GM18870 (cell line): ENCODE measurements around the gene IQSEC1.

Experiments used
- ATAC-seq: cut with Tn5 transposase; IDR thresholded peaks from one replicate; pipeline ENCODE4 v1.9.1; 2021; ENCODE audit warnings: moderate library complexity; ENCODE audit not compliant: unreplicated experiment

IQSEC1 gene

DNA sequence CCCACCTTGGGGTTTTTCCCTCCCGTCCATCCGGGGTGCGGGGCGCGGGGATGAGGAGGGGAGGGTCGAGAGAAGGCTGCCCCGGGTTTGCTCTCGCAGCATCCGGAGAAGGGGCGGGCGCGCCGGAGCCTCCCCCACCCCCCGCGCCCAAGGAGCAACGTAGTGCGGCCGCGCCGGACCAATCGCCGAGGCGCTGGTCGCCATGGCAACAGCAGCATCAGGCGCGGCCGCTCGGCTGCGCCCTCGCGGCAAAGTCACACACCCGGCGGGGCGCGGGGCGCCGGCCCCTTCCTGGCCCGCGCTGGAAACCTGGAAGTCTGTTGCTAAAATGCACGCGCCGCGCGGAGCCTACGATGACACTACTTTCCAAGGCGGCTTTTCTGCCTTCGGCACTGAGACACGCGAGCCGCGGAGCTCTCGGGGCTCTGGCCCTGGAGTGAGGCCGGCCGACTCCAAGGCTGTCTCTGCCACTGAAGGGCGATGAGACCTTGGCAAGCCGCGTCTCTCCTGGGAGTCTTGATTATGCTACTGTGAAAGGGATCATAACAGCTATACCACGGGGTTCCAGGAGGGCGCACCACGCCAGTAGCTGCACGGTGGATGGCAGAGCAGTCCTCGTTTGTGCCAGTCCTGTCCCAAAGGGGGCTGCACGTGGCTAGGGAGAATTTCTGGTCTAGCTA is at the start of gene IQSEC1:
TSS of gene IQSEC1 (minus strand) at position 104 of the 680 bp plus-strand sequence. CDS start 415 bp downstream, outside the sequence.
- no peak for ATAC-seq

DNA sequence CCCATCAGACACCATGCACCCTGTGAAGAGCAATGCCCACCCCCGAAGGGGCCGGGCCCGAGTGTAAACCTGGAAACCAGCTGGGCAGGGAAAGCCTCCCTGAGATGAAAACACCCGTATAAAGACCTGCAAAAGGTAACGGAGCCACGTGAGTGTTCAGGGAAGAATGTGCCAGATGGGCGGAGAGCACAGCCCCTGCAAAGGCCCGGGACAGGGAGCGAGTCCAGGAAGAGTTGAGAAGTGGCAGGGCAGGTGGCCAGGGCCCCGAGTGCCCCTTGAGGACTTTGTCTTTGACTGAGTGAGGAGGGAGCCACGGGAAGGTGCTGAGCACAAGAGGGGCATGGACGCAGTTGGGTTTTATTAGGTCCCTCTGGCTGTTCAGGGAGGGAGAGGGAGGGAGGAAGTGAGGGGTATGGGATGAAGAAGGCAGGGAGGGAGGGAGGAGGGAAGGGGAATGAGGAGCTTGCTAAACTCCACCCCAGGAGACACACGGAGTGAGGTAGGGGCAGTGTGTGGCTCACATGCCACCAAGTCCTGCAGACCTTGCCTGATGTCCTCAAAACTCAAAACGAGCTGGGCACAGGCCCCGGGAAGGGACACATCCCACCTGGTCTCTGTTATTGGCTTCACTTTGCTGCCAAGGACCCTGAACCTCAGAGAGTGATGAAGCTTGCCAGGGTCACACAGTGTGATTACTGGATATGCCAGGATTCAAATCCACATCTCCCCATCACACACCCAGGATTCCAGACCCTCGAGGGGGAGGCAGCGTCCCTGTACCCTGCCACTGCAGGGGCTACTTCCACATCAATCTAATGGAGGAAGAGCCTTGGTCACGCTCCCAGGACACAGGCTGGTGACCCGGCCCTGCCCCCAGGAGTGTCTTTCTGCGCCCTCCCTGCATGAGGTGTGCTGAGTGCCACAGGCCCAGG is 49.1 kb upstream of the IQSEC1 start:
- no peak for ATAC-seq

DNA sequence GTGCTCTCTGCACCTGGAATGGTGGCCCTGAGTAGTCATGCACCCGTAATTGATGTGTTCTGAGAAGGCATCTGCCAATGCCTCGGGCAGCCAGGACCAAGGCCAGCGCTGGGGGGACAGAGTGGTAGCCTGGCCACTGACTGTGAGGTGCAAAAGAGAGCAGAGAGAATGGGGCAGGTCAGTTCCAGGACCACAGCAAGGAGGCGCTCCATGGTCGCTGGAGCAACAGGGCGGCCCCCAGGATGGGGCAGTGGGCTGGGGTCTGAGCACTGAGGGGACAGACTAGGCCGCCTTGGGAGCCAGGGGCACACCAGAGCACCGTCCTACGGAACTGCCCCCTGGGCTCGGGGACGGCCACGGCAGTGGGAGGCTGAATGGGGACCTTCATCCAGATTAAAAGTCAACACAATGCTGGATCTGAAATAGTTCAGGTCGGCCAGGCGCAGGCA is 48.3 kb upstream of the IQSEC1 start:
- no peak for ATAC-seq

DNA sequence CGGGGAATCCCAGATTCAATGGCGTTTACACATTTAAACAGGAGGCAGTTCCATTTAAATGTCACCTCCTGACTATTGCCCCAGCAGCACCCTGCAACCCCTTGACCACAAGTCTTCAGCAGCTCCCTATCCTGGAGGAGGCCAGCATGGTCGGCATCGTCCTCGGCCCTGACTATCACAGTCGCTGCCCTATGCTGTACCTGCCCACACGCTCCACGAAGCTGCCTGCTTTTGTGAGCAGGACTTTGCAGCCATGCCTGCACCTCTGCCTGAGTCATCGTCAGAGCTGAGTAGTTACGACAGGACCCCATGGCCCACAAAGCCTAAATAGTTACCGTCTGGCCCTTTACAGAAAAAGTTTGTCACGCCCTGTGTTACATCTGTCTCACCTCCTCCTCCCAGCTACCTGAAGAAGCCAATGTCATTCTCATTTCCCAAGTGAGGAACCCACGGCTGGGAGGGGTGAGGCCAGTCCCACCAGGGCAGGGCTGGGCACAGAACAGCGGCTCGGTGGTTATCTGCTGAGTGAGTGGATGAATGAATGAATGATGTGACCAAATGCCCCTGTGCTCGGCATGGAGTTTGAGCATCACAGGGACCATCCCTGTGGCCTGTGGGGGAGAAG is 47.8 kb upstream of the IQSEC1 start:
- ATAC-seq, result no peak

DNA sequence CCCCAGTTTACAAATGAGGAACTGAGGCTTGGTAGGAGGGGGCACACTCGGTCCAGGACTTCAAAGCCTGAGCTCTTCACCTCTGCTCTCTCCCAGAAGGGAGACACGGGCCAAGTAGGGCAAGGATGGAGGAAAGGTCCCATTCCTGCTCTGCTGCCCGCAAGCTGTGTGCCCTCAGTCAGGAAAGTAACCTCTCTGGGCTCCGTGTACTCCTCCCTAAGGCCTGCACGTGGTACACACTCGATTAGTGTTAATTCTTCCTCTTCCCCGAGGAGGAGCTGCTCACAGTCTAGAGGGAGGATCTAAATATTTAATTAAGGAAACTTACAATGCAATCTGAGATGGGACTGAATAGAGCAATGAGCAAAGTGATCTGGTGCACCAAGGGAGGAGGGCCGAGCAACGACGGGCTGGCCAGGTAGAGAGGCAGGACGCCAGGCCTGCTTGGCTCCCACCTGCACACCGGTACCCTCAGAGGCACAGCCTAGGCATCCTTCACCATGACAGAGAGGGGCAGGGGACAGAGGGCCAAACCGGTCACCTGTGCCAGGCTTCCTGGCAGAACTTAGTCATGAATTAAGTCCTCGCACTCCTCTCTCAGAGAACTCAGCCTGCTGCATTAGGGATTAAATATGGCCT is 47.2 kb upstream of the IQSEC1 start:
- no peak for ATAC-seq

DNA sequence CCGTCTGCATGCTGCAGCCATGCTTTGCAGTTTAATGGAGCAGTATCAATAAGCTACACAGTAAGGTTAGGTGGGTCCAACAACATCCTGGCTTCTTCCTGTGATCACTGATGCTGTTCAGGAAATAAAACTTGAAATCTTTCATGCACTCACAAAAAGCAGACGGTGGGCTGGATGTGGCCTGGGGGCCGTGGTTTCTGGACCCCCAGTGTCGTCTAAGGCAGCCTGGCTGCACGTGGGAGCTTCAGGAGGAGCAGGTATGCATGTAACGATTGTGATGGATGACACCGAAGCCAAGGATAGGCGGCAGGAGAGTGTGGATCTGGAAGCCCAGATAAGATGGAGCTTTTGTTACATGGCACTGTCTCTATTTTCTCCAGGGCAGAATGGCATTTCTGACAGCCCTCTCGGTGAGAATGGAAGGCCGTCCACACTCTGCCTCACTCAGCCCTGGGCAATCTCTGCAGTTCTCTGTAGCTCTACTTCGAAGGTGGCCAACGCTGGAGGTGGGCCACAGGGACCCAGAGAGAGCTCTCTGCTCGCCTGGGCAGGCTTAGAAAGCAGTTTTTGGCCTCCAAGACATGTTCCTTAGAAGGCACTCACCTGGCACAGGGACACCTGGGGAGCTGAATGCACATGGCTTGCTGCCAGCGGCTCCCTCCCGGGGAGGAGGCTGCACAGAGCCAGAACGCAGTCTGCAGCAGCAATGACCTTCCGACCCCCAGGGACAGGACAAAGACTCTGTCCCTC is 46.4 kb upstream of the IQSEC1 start:
- ATAC-seq, result no peak

DNA sequence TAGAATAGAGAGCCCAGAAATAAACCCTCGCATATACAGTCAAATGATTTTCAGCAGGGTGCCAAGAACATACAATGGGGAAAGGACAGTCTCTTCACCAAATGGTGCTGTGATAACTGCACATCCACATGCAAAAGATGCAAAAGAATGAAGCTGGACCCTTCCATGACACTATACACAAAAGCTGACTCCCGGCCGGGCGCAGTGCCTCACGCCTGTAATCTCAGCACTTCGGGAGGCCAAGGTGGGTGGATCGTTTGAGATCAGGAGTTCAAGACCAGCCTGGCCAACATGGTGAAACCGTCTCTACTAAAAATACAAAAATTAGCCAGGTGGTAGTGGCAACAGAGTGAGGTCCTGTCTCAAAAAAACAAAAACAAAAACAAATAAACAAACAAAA is 43.2 kb upstream of the IQSEC1 start:
- ATAC-seq, result no peak

DNA sequence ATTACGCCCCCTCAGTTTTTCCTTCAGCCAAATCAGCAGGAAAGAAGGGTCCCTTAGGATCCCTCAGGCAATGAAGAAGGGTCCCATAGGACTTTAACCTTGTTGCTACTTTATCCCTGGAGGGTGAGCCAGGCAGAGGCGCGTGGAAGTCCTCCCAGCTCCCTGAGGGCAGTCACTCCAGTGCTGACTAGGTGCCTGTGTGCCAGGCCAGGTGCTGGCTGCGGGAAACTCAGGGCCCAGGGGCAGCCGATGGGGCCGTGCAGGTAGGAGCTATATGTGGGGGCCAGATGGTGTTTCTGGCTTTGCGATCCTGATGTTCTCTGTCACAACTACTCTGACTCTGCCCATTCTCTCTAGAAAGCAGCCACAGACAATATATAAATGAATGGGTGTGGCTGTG is 42.8 kb upstream of the IQSEC1 start:
- ATAC-seq, result no peak

DNA sequence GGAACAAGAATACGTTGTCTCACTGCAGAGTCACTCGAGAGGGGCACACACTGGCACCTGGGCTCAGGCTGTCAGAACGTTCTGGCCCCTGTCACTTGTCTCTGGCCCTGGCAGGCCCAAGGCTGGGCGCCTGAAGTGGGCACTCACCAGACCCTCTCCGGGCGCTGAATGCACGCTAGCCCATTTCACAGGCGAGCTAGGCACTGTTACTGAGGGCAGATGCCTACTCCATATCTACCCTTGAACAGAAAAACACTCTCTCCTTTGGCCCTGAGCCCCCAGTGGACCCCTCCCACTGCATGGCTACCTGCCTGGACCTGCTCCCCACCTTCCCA is 42.3 kb upstream of the IQSEC1 start:
- no peak for ATAC-seq

DNA sequence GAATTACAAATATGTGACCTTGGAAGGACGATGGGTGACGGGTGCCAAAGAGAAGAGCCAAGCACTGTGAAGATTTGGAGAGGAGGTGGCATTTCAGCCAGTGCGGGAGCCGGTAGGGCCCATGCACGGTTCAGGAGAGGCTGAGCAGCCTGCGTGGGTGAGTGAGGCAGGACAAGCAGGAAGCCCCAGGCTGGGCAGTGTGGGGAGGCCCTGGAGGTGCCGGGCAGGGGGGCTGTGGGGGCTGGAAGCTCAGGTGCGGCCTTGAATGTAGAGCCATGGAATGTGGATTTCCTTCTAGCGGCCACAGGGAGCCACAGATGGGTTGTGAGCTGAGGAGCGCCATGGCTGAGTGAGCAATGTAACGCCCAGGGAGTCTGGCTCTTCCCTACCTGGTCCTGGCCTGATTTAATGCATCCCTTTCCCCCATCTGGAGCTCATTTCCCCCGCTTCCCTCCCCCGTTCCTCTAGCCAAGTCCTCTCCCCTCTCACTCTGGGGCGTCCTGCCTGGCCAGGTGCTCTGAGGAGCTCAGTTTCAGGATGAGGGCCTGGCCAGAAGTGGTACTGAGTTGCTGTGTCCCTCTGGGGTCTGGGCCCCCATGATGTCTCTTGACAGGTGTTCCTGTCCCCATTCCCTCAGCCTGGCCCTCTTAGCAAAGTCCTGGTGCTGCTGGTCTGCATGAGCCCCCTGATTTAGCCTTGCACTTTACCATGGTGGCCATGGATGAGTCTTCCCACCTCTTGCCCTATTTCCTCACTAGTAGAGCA is 41.8 kb upstream of the IQSEC1 start:
- no peak for ATAC-seq

DNA sequence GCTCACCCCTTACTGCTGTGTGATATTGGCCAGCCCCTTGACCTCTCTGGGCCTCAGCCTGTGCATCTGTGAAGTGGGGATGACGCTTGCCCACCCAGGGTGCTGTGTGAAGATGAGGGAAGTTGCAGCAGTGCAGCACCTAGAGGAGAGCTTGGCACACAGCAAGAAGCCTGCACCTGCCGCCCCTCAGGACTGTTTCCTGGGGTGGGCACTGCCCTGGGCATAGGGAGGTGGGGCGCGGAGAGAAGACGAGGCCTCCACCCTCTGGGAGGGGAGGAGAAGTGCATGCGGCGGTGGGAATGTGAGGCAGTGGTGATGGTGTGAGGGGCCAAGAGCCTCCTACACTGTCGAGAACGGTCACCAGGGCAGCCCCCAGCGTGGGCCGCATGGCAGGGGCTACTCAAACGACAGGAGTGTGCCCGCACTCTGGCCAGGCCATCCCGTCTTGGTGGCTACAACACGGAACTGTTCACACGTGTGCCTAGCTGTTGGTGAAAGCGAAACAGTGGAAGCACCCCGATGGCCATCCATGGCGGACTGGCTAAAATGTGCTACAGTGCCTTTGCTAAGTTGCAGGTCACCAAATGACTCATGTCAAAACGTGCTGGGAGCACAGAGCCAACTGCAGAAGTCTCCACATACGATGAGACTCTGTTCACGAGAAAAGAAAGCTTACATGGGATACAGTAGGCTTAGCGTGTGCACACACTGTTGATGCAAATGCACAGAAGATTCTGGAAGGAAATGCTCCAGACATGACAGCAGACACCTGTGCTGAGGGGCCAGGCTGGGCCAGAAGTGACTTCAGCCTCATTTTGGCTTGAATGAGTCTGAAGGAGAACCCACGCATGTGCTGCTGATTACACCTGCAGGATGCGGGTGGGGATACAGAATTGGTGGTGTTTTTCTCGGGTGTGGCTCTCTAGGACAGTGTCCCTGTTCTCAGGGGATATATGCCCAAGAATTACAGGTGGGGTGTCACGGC is 40.4 kb upstream of the IQSEC1 start:
- ATAC-seq, result no peak

DNA sequence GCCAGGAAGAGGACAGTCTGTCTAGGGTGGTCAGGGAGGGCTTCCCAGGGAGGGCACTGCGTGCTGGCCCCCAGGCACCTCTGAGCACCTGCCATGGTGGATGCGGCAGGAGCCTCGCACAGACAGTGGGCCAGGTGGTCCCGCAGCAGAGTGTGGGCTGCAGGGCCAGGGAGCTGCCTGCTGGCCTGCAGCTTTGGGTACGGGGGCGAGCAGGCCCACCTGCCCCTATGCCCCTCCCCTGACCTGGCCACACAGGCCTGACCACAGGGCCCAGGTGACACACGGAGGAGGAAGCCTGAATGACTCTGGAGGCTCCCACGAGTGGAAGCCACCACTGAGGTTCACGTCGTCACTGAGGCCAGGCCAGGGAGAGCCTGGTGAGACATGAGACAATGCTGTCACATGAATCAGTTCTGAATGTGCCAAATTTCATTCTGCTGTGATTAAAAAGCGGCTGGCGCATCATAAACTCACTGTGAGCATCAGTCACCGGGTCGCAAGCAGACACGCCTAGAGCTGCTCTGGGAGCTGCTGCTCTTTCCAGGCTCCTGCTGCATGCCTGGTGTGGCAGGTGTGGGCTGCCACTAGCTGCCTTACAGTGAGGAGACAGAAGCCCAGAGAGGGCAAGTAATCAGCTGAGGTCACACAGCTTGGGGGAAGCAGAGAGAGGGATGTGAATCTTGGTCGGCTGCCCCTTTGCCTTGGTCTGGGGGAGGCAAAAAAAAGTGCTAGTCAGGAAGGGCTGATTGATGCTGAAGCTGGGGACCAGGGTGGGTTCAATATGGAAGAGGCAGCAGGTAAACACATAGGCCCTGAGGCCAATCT is 39.5 kb upstream of the IQSEC1 start:
- no peak for ATAC-seq

DNA sequence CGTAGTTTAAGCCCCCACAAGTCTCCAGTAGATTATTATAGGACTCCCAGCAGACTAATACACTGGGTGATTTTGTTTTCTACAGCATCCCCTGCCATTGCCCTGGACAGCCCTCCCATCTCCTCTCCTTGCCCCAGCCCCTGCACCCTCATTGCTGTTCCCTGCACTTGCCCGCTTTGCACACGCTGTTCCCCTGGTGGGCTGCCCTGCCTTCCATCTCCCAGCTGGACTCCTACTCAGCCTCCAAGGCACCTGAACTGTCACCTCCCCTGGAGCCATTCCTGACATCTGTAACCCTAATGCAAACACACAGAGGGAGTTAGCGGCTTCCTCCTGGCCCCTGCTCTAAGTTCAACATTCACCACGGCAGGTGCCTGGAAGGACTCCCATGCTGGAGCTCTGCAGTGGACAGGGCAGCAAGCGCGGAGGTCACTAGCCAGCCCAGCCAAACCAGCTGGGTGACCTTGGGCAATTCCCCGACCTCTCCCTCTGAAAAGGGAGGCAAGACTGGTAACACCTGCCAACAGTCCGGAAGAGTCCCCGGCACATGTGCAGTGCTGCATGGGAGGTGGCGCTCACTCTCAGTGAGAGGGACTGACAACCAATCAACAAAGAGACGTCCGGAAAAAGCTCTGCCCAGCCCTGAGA is 38.8 kb upstream of the IQSEC1 start:
- no peak for ATAC-seq

DNA sequence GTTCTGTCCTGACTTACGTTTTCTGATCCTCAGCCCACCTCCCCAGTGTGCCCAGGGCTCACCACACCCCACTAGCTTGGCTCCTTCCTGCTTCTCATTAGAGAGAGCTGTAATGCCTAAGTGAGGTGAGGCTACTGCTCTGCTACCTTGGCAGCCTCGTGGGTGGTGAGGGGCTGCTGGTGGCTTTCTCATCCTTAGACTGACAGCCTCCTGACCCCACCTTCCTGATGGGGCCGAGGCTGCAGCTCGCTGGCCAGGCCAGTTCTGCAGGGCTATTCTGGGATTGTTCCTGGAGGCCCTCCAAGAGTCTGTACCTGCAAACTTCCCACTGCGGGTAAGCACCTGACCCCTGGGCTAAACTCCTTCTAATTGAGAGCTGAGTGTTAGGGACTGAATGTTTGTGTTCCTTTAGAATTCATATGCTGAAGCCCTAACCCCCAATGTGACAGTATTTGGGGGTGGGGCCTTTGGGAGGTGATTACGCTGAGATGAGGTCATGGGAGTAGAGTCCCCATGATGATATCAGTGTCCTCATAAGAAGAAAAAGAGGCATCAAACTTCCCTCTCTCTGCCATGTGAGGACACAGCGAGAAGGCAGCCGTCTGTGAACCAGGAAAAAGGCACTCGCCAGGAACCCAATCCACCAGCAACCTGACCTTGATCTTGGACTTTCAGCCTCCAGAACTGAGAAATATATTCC is 38.1 kb upstream of the IQSEC1 start:
- no peak for ATAC-seq

DNA sequence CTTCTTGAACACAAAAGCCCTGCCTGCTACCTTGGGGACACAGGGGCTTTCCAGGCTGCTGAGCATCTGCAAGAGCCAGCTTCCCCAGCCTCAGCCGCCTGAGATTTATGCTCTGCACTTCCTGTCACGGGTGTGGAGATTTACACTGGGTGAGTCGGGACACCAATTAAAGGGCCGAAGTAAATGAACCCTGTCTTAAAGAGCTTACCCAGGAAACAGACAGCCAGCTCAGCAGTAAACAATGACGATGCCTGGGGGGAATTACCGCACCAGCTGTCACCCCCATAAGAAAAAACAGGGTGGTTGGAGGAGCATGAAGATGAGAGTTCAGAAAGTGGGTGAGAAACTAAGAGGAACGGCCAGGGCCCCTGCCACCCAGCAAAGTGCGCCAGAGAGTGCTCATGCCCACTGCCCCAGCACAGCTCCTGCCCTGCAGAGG is 37.5 kb upstream of the IQSEC1 start:
- no peak for ATAC-seq

DNA sequence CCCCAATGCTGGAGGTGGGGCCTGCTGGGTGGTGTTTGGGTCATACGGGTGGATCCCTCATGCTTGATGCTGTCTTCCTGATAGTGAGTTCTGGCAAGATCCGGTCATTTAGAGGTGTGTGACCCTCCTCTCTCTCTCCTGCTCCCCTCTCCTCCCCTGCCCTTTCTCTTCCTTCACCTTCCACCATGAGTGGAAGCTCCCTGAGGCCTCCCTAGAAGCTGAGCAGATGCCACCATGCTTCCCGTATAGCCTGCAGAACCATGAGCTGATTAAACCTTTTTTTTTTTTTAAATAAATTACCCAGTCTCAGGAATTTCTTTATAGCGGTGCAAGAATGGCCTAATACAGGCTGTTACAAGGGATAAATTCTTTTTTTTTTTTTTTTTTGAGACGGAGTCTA is 36.3 kb upstream of the IQSEC1 start:
- ATAC-seq, result no peak

DNA sequence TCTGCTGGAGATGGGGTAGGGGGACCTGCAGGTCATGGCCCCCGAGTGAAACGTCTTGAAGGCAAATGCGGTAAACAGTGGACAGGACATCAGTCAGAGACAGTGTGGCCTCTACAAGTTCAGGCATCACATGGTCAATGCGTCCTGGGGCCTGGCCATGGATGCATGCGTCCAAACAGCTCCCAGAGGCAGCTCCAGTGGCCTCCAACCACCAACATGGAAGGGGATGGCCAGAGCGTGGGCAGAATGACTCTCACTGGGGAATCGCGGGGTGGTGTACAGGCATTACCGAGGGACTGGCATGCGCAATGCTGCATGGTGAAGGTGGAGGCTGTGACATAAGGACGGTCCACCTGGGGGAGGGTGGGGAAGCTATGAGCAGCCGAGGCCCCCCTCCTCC is 35.6 kb upstream of the IQSEC1 start:
- no peak for ATAC-seq
